ENCODE measurements around the gene GALNT14. TPM values are rescaled to one million over a fixed set of nuclear protein-coding genes. Genes with fewer than 3 reads are reported as not detected.

The GALNT14 gene
- total RNA-seq, 1 experiment from 2014 or later: 6.0 TPM

- H3K27ac Mint-ChIP-seq: no peak overlapping the region
- ChIA-PET CTCF (interaction anchor here (0.8 to 1.4 kb wide), 5 partner anchors 12 to 120 kb away, joined by 3 to 6 read pairs (median 3); no protein-coding TSS in a partner anchor), POLR2A (no interaction called here)
- TF ChIP-seq FOXP1 (CRISPR knock-in tag; IDR thresholded peaks at IDR 0.05; ENCODE audit: borderline replicate concordance): no peak
- peak; percentile 38; the same call in 1 of the 2 replicates for TF ChIP-seq ZNF263 (CRISPR knock-in tag; IDR thresholded peaks at IDR 0.05; ENCODE audit: low read depth)
- H3K36me3 Mint-ChIP-seq: no peaks in the 10 kb centered on the region
- no peak overlapping the region for H3K4me3 Mint-ChIP-seq
- no peaks in the 10 kb centered on the region for H3K27me3 Mint-ChIP-seq (ENCODE audit: low read depth)
- DNase-seq (ENCODE audit: low spot score) (no peak), ATAC-seq (no peak)
- no peaks in the 10 kb centered on the region for H3K4me1 Mint-ChIP-seq
- H3K9me3 Mint-ChIP-seq: no peaks in the 10 kb centered on the region
Observed at GRCh38 chr2:31049916-31050588, 88.2 kb downstream of the GALNT14 start.

DNA sequence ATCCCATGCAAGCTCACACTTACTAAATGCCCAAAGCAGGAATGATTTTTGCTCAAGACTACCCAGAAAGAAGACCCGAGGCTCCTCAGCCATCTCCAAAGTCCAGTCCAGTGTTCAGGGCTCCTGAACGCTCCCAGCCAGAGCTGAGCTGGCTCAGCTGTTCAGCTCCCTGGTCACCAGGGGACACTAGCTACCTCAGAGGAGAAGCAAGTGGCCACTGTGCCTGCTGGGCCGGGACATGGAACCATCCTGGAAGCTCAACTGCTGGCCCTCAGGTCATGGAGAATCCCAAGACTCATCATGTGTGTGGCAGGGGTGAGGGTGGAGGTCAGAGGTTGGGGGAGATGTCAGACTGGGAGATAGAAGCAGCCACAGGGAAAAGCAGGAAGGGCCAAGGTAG lies 89.0 kb downstream of the GALNT14 start:
- Mint-ChIP-seq H3K9me3 (no peaks in the 10 kb centered on the region), H3K4me1 (no peaks in the 10 kb centered on the region), H3K36me3 (no peaks in the 10 kb centered on the region), H3K4me3 (no peak overlapping the region), H3K27ac (no peak overlapping the region), H3K27me3 (ENCODE audit: low read depth) (no peaks in the 10 kb centered on the region)
- CTCF ChIA-PET: interaction anchor here (1.0 to 1.4 kb wide), 5 partner anchors 11 to 284 kb away, joined by 3 to 6 read pairs (median 3); no protein-coding TSS in a partner anchor
- POLR2A ChIA-PET: no interaction called here
- no peak for ATAC-seq
- no peak for DNase-seq (ENCODE audit: low spot score)
- TF ChIP-seq ZNF671 (CRISPR knock-in tag; IDR thresholded peaks at IDR 0.05): no peak
- no peak for TF ChIP-seq NFYB (CRISPR knock-in tag; conservative IDR thresholded peaks at IDR 0.05; ENCODE audit: low read depth)
- TF ChIP-seq, protein P1, sequence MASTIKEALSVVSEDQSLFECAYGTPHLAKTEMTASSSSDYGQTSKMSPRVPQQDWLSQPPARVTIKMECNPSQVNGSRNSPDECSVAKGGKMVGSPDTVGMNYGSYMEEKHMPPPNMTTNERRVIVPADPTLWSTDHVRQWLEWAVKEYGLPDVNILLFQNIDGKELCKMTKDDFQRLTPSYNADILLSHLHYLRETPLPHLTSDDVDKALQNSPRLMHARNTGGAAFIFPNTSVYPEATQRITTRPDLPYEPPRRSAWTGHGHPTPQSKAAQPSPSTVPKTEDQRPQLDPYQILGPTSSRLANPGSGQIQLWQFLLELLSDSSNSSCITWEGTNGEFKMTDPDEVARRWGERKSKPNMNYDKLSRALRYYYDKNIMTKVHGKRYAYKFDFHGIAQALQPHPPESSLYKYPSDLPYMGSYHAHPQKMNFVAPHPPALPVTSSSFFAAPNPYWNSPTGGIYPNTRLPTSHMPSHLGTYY (CRISPR knock-in tag; IDR thresholded peaks at IDR 0.05): no peak
- TF ChIP-seq MYBL2 (CRISPR knock-in tag; IDR thresholded peaks at IDR 0.05): no peak
- TF ChIP-seq CBFB (CRISPR knock-in tag; IDR thresholded peaks at IDR 0.05; ENCODE audit: low read depth): no peak
- no peak for TF ChIP-seq ATF6 (CRISPR knock-in tag; IDR thresholded peaks at IDR 0.05)
- TF ChIP-seq, protein P2, sequence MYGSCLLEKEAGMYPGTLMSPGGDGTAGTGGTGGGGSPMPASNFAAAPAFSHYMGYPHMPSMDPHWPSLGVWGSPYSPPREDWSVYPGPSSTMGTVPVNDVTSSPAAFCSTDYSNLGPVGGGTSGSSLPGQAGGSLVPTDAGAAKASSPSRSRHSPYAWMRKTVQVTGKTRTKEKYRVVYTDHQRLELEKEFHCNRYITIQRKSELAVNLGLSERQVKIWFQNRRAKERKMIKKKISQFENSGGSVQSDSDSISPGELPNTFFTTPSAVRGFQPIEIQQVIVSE (CRISPR knock-in tag; IDR thresholded peaks at IDR 0.05; ENCODE audit: borderline replicate concordance): no peak

DNA sequence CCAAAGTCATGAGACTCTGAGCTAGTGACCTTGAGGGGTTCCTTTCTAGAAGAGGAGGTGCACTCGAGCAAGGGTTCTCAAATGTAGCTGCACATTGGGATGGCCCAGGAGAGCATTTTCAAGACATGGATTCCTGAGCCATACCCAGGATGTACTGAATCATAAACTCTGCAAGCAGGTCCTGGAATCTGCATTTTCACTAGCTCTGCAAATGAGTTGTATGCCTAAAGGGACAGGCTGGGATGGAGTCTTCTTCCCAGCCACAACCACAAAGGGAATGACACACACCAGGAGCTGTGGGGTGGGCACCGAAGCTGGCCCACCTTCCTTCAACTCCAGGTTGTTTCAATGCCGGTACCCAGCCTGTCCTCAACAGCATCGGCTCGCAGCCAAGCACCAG lies 90.6 kb downstream of the GALNT14 start:
- no peaks in the 10 kb centered on the region for H3K4me1 Mint-ChIP-seq
- H3K27me3 Mint-ChIP-seq (ENCODE audit: low read depth): no peaks in the 10 kb centered on the region
- ATAC-seq (no peak), DNase-seq (ENCODE audit: low spot score) (no peak)
- H3K4me3 Mint-ChIP-seq: no peak overlapping the region
- H3K36me3 Mint-ChIP-seq: no peaks in the 10 kb centered on the region
- TF ChIP-seq TP53 (CRISPR knock-in tag; IDR thresholded peaks at IDR 0.05) (no peak), NR3C1 (CRISPR knock-in tag; conservative IDR thresholded peaks at IDR 0.05; ENCODE audit: low read depth) (no peak), IRF2 (CRISPR knock-in tag; IDR thresholded peaks at IDR 0.05; ENCODE audit: borderline replicate concordance, low read depth) (no peak)
- TF ChIP-seq, protein P2 (CRISPR knock-in tag; IDR thresholded peaks at IDR 0.05; ENCODE audit: borderline replicate concordance): no peak
- TF ChIP-seq, protein P3, sequence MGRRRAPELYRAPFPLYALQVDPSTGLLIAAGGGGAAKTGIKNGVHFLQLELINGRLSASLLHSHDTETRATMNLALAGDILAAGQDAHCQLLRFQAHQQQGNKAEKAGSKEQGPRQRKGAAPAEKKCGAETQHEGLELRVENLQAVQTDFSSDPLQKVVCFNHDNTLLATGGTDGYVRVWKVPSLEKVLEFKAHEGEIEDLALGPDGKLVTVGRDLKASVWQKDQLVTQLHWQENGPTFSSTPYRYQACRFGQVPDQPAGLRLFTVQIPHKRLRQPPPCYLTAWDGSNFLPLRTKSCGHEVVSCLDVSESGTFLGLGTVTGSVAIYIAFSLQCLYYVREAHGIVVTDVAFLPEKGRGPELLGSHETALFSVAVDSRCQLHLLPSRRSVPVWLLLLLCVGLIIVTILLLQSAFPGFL (CRISPR knock-in tag; IDR thresholded peaks at IDR 0.05; ENCODE audit: borderline replicate concordance): no peak
- ChIA-PET CTCF (interaction anchor here (1.0 to 2.0 kb wide), 3 partner anchors 9 to 336 kb away, joined by 3 to 8 read pairs (median 3); no protein-coding TSS in a partner anchor), POLR2A (no interaction called here)
- H3K27ac Mint-ChIP-seq: no peak overlapping the region
- no peaks in the 10 kb centered on the region for H3K9me3 Mint-ChIP-seq
